ENCODE data around the gene RPL13. TPM values are rescaled to one million over a fixed set of nuclear protein-coding genes. Genes with fewer than 3 reads are reported as not detected.

The RPL13 gene
- polyA plus RNA-seq, result 137 and 156 TPM in 2 replicates

GRCh38 chr16:89560378-89561141 lies at the start of gene RPL13:
Gene RPL13, plus strand, starts transcription at chr16:89560682. Its CDS starts 278 bp downstream, at chr16:89560960.

GRCh38 chr16:89575247-89576152 lies 15.0 kb downstream of the RPL13 start, which contains the start of gene CPNE7:
Gene CPNE7, plus strand, starts transcription at chr16:89575758. Its CDS starts 140 bp downstream, at chr16:89575898.

GRCh38 chr16:89613231-89613953 lies 52.9 kb downstream of the RPL13 start, which contains the start of gene DPEP1:
Gene DPEP1, plus strand, starts transcription at chr16:89613642. Its CDS starts 16,769 bp downstream, at chr16:89630411.

Other genes with a start within 250 kb of the RPL13 start
- gene ANKRD11, start 70.1 kb upstream of the RPL13 start, polyA plus RNA-seq, result 15.4 and 16.0 TPM in 2 replicates
- gene SPG7, start 52.3 kb upstream of the RPL13 start, polyA plus RNA-seq, result 11.3 and 21.1 TPM in 2 replicates
- gene CPNE7, start 15.1 kb downstream of the RPL13 start, polyA plus RNA-seq, result 0.71 TPM in 1 of 2 replicates, not detected in the other
- gene DPEP1, start 53.0 kb downstream of the RPL13 start, polyA plus RNA-seq, result not detected in 2 replicates
- 2.6 and 4.8 TPM in 2 replicates for gene CHMP1A, start 97.0 kb downstream of the RPL13 start, polyA plus RNA-seq
- gene SPATA33, start 97.2 kb downstream of the RPL13 start, polyA plus RNA-seq, result 2.5 and 5.0 TPM in 2 replicates
- gene CDK10, start 126.0 kb downstream of the RPL13 start, polyA plus RNA-seq, result 3.4 and 4.0 TPM in 2 replicates
- gene SPATA2L, start 141.0 kb downstream of the RPL13 start, polyA plus RNA-seq, result 0.73 and 1.2 TPM in 2 replicates
- 1.3 and 1.6 TPM in 2 replicates for gene VPS9D1, start 160.2 kb downstream of the RPL13 start, polyA plus RNA-seq
- gene ZNF276, start 160.9 kb downstream of the RPL13 start, polyA plus RNA-seq, result 0.13 and 0.69 TPM in 2 replicates